MCF 10A (cell line): ENCODE results near the gene APBB2. TPM values are rescaled to one million over a fixed set of nuclear protein-coding genes. Genes with fewer than 3 reads are reported as not detected.

Experiments
- BruUV-seq: library from RNA; stranded (reverse); fragments of 400-500 nt; replicated peaks from 2 replicates; lab custom pipeline; 2021; lab: Mats Ljungman, UMichigan
- CTCF ChIA-PET: fragments of 300-600 bp; sonication (Branson Sonifier 250); formaldehyde crosslinking; extraction: SDS; loops from one replicate; lab custom pipeline; 2021; ENCODE audit warnings: antibody characterized with exemption, inconsistent platforms; lab: Yijun Ruan, JAX
- POLR2A ChIA-PET: fragments of 300-600, 350-650 bp; sonication (Branson Sonifier 250); formaldehyde crosslinking; extraction: SDS; loops from one replicate; lab custom pipeline; 2020; ENCODE audit warnings: antibody characterized with exemption, inconsistent platforms; lab: Yijun Ruan, JAX
- DNase-seq: peaks from one replicate; pipeline ENCODE4 v3.0.0-alpha.2; 2018; ENCODE audit not compliant: unreplicated experiment
- H3K27ac Mint-ChIP-seq: one replicate; pipeline ENCODE4 v1.8.0; 2022; ENCODE audit warnings: mild to moderate bottlenecking, low read depth, mixed read lengths; ENCODE audit not compliant: unreplicated experiment
- H3K27me3 Mint-ChIP-seq: one replicate; pipeline ENCODE4 v1.8.0; 2022; ENCODE audit warnings: mixed read lengths; ENCODE audit not compliant: insufficient read depth, unreplicated experiment
- H3K36me3 Mint-ChIP-seq: one replicate; pipeline ENCODE4 v1.8.0; 2022; ENCODE audit warnings: mild to moderate bottlenecking, moderate library complexity, mixed read lengths; ENCODE audit not compliant: insufficient read depth, unreplicated experiment
- H3K4me1 Mint-ChIP-seq: one replicate; pipeline ENCODE4 v1.8.0; 2022; ENCODE audit warnings: mixed read lengths; ENCODE audit not compliant: insufficient read depth, unreplicated experiment
- H3K4me3 Mint-ChIP-seq: one replicate; pipeline ENCODE4 v1.8.0; 2022; ENCODE audit warnings: mild to moderate bottlenecking, moderate library complexity, mixed read lengths; ENCODE audit not compliant: unreplicated experiment
- H3K9me3 Mint-ChIP-seq: one replicate; pipeline ENCODE4 v1.8.0; 2022; ENCODE audit warnings: mixed read lengths; ENCODE audit not compliant: unreplicated experiment
- CTCF ChIP-seq: fragments of 200-600 bp; IDR thresholded peaks from one replicate; pipeline ENCODE4 v1.8.0; 2022; ENCODE audit warnings: antibody characterized with exemption, mild to moderate bottlenecking; ENCODE audit not compliant: unreplicated experiment
- intact Hi-C: fragments of 100-400 bp; cut with micrococcal nuclease; formaldehyde crosslinking; loops from 2 replicates; pipeline ENCODE4 v1.14.1; 2022
- total RNA-seq: library from RNA; stranded (reverse); gene quantifications from 2 replicates; pipeline ENCODE4 v1.2.3, GENCODE V29; 2022

Gene APBB2
- total RNA-seq, 1 experiment from 2014 or later, result 201 TPM

GRCh38 chr4:40887764-40888131 is 326.6 kb downstream of the APBB2 start:
- BruUV-seq, result no TSS peak
- POLR2A ChIA-PET, result interaction anchor here (0.6 kb wide), 1 partner anchor 197 kb away, joined by 4 read pairs; no protein-coding TSS in a partner anchor
- H3K4me1 Mint-ChIP-seq, result no peaks in the 10 kb centered on the region
- TF ChIP-seq CTCF, result no peak
- H3K4me3 Mint-ChIP-seq, result no peak overlapping the region
- peak; percentile 10 for DNase-seq
- no peaks in the 10 kb centered on the region for H3K27me3 Mint-ChIP-seq
- intact Hi-C loops, result no loop called here
- H3K9me3 Mint-ChIP-seq, result no peaks in the 10 kb centered on the region
- CTCF ChIA-PET, result interaction anchor here (2.5 kb wide), 1 partner anchor 9 kb away, joined by 13 read pairs; no protein-coding TSS in a partner anchor
- no peak overlapping the region for H3K27ac Mint-ChIP-seq
- peaks cover 78% of the 10 kb centered on the region for H3K36me3 Mint-ChIP-seq

GRCh38 chr4:40886931-40887763 is 327.2 kb downstream of the APBB2 start:
- intact Hi-C loops, result no loop called here
- H3K27me3 Mint-ChIP-seq, result no peaks in the 10 kb centered on the region
- TF ChIP-seq CTCF, result no peak
- no TSS peak for BruUV-seq
- CTCF ChIA-PET, result interaction anchor here (2.5 kb wide), 1 partner anchor 10 kb away, joined by 13 read pairs; no protein-coding TSS in a partner anchor
- H3K4me1 Mint-ChIP-seq, result no peaks in the 10 kb centered on the region
- H3K27ac Mint-ChIP-seq, result no peak overlapping the region
- H3K9me3 Mint-ChIP-seq, result no peaks in the 10 kb centered on the region
- POLR2A ChIA-PET, result no interaction called here
- no peak overlapping the region for H3K4me3 Mint-ChIP-seq
- peaks cover 82% of the 10 kb centered on the region for H3K36me3 Mint-ChIP-seq
- DNase-seq, result no peak

DNA sequence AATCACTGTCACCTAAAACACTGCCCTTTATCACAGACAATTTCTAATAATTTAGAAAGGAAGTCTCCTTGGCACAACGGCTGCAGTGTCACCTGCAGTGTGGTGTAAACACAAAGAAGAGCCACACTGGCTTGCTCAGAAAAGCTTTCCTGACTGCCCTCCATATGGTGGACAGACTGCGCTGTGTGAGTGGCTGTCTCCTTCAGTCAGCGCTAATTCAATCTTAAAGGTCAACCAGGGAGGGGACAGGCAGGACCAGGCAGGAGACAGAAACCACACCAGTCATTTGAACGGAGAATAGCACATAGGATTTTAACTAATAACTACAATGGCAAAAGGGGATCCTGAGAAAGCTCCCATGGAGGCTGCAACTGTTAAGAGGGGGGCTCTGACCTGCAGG is 332.5 kb downstream of the APBB2 start:
- Mint-ChIP-seq H3K27me3 (no peaks in the 10 kb centered on the region), H3K27ac (no peak overlapping the region), H3K36me3 (peaks cover 87% of the 10 kb centered on the region), H3K9me3 (no peaks in the 10 kb centered on the region), H3K4me1 (no peaks in the 10 kb centered on the region), H3K4me3 (no peak overlapping the region)
- DNase-seq, result no peak
- intact Hi-C loops, result no loop called here
- no TSS peak for BruUV-seq
- ChIA-PET POLR2A (no interaction called here), CTCF (interaction anchor here (2.2 kb wide), 1 partner anchor 16 kb away, joined by 14 read pairs; no protein-coding TSS in a partner anchor)
- no peak for TF ChIP-seq CTCF

GRCh38 chr4:40881096-40881495 is 333.2 kb downstream of the APBB2 start:
- H3K4me1 Mint-ChIP-seq, result no peaks in the 10 kb centered on the region
- BruUV-seq, result no TSS peak
- no peak overlapping the region for H3K4me3 Mint-ChIP-seq
- intact Hi-C loops, result no loop called here
- ChIA-PET CTCF (interaction anchor here (2.2 kb wide), 1 partner anchor 16 kb away, joined by 14 read pairs; no protein-coding TSS in a partner anchor), POLR2A (no interaction called here)
- no peak for TF ChIP-seq CTCF
- no peaks in the 10 kb centered on the region for H3K9me3 Mint-ChIP-seq
- peaks cover 82% of the 10 kb centered on the region for H3K36me3 Mint-ChIP-seq
- H3K27ac Mint-ChIP-seq, result no peak overlapping the region
- H3K27me3 Mint-ChIP-seq, result no peaks in the 10 kb centered on the region
- no peak for DNase-seq
